IMR-90 (cell line): ENCODE results near the gene CERS5. TPM values are rescaled to one million over a fixed set of nuclear protein-coding genes. Genes with fewer than 3 reads are reported as not detected.

Source experiments
- ATAC-seq: fragments of 200-7000 bp; cut with Tn5 transposase; 2 replicates; pipeline ENCODE4 v1.9.1; 2020; ENCODE audit warnings: low read depth, mild to moderate bottlenecking, moderate library complexity
- BruUV-seq: library from RNA; stranded (reverse); fragments of 400-500 nt; replicated peaks from 2 replicates; lab custom pipeline; 2021; lab: Mats Ljungman, UMichigan
- CTCF ChIA-PET: fragments of 300-600 bp; formaldehyde crosslinking; extraction: SDS; loops from one replicate; lab custom pipeline; 2021; ENCODE audit warnings: antibody characterized with exemption; lab: Yijun Ruan, JAX
- POLR2A ChIA-PET: fragments of 300-600 bp; sonication (Branson Sonifier 250); formaldehyde crosslinking; loops from one replicate; lab custom pipeline; 2022; ENCODE audit warnings: antibody characterized with exemption; ENCODE audit not compliant: unreplicated experiment; lab: Charles Lee
- DNase-seq: peaks from one replicate; pipeline ENCODE4 v3.0.0; 2013
- H2AFZ ChIP-seq: replicated peaks from 2 replicates; pipeline ENCODE3; 2013; ENCODE audit warnings: low read length, mild to moderate bottlenecking; ENCODE audit not compliant: poor library complexity
- H2AK5ac ChIP-seq: 2 replicates; pipeline ENCODE4 v1.6.1; 2013; ENCODE audit warnings: low read depth, low read length, inconsistent platforms
- H2AK9ac ChIP-seq: replicated peaks from 2 replicates; pipeline ENCODE3; 2013; ENCODE audit warnings: mild to moderate bottlenecking, low read depth, low read length, moderate library complexity; ENCODE audit not compliant: poor library complexity
- H2BK120ac ChIP-seq: 2 replicates; pipeline ENCODE4 v1.6.1; 2013; ENCODE audit warnings: low read depth, low read length, inconsistent platforms
- H2BK15ac ChIP-seq: 3 replicates; pipeline ENCODE4 v1.6.1; 2013; ENCODE audit warnings: low read depth, low read length, inconsistent platforms
- H2BK20ac ChIP-seq: 2 replicates; pipeline ENCODE4 v1.6.1; 2013; ENCODE audit warnings: low read depth, mild to moderate bottlenecking, inconsistent platforms, low read length, moderate library complexity
- H2BK5ac ChIP-seq: 2 replicates; pipeline ENCODE4 v1.6.1; 2013; ENCODE audit warnings: mild to moderate bottlenecking, low read depth, low read length, inconsistent platforms; ENCODE audit not compliant: poor library complexity, severe bottlenecking
- H3K14ac ChIP-seq: replicated peaks from 2 replicates; pipeline ENCODE4 v1.6.1; 2013; ENCODE audit warnings: low read depth, low read length, inconsistent platforms
- H3K18ac ChIP-seq: 2 replicates; pipeline ENCODE4 v1.6.1; 2013; ENCODE audit warnings: low read depth, low read length, control low read depth
- H3K23ac ChIP-seq: 2 replicates; pipeline ENCODE4 v1.6.1; 2013; ENCODE audit warnings: low read depth, low read length, inconsistent platforms
- H3K27ac ChIP-seq: 2 replicates; pipeline ENCODE4 v1.5.1; 2013; ENCODE audit warnings: mild to moderate bottlenecking, control low read depth, low read length; ENCODE audit not compliant: insufficient read depth
- H3K27me3 ChIP-seq: 2 replicates; pipeline ENCODE4 v1.6.1; 2013; ENCODE audit warnings: low read length; ENCODE audit not compliant: control insufficient read depth, insufficient read depth
- H3K36me3 ChIP-seq: 2 replicates; pipeline ENCODE4 v1.6.1; 2013; ENCODE audit warnings: low read length, mixed read lengths; ENCODE audit not compliant: control insufficient read depth, insufficient read depth
- H3K4ac ChIP-seq: 2 replicates; pipeline ENCODE4 v1.6.1; 2013; ENCODE audit warnings: low read depth, low read length, inconsistent platforms
- H3K4me1 ChIP-seq: 2 replicates; pipeline ENCODE4 v1.6.1; 2013; ENCODE audit warnings: low read length, mixed read lengths; ENCODE audit not compliant: control insufficient read depth, insufficient read depth
- H3K4me2 ChIP-seq: 2 replicates; pipeline ENCODE4 v1.6.1; 2013; ENCODE audit warnings: low read depth, mild to moderate bottlenecking, control low read depth, low read length, moderate library complexity
- H3K4me3 ChIP-seq: 2 replicates; pipeline ENCODE4 v1.5.1; 2013; ENCODE audit warnings: low read depth, mild to moderate bottlenecking, control low read depth, low read length, moderate library complexity; ENCODE audit not compliant: insufficient read depth
- H3K56ac ChIP-seq: 2 replicates; pipeline ENCODE4 v1.6.1; 2013; ENCODE audit warnings: low read length, inconsistent platforms; ENCODE audit not compliant: insufficient read depth; ENCODE audit errors: extremely low read depth
- H3K79me1 ChIP-seq, 2 experiments: 2 replicates each; pipeline ENCODE4 v1.6.1; 2013; ENCODE audit warnings: low read length in 2 of 2, inconsistent platforms in 1 of 2, low read depth in 1 of 2
- H3K9ac ChIP-seq: 2 replicates; pipeline ENCODE4 v1.6.1; 2013; ENCODE audit warnings: low read depth, low read length, control low read depth
- H3K9me1 ChIP-seq: 2 replicates; pipeline ENCODE4 v1.6.1; 2013; ENCODE audit warnings: low read length, inconsistent platforms; ENCODE audit not compliant: insufficient read depth
- H3K9me3 ChIP-seq: 2 replicates; pipeline ENCODE4 v1.6.1; 2013; ENCODE audit warnings: low read length; ENCODE audit not compliant: control insufficient read depth, insufficient read depth
- H4K20me1 ChIP-seq: 2 replicates; pipeline ENCODE4 v1.6.1; 2013; ENCODE audit warnings: low read length, inconsistent platforms; ENCODE audit not compliant: insufficient read depth
- H4K5ac ChIP-seq: 2 replicates; pipeline ENCODE4 v1.6.1; 2013; ENCODE audit warnings: mild to moderate bottlenecking, low read depth, low read length, control low read depth
- H4K8ac ChIP-seq, 2 experiments: 2 replicates each; pipeline ENCODE4 v1.6.1; 2013; ENCODE audit warnings: low read depth in 2 of 2, low read length in 2 of 2, control low read depth in 1 of 2, inconsistent platforms in 1 of 2
- H4K91ac ChIP-seq: 2 replicates; pipeline ENCODE4 v1.6.1; 2013; ENCODE audit warnings: low read depth, low read length, inconsistent platforms; ENCODE audit not compliant: insufficient read depth
- CEBPB ChIP-seq: IDR thresholded peaks from 2 replicates; pipeline ENCODE4 v1.6.1; 2012; ENCODE audit warnings: low read depth, low read length, improper control_type of control experiment
- WGBS, 2 experiments: methylation state at CpG; one replicate each; pipeline versions ENCODE4 v1.1.5 to v1.1.7; 2013; ENCODE audit warnings: missing lambda C conversion rate in 2 of 2; ENCODE audit not compliant: insufficient read length in 1 of 2; ENCODE audit errors: extremely low coverage in 2 of 2; 5-methylcytosine and 5-hydroxymethylcytosine counted together
- dilution Hi-C: fragments of 300-500 bp; cut with HindIII; formaldehyde crosslinking; loops from one replicate; pipeline ENCODE4 v1.14.3; 2018; ENCODE audit warnings: low sequenced_read_pairs; ENCODE audit not compliant: unreplicated experiment
- in situ Hi-C: fragments of 300-500 bp; cut with MboI; formaldehyde crosslinking; loops from 3 replicates; pipeline ENCODE4 v1.14.3; 2019; ENCODE audit warnings: low sequenced_read_pairs, inconsistent platforms, mixed read lengths
- intact Hi-C: fragments of 100-400 bp; cut with micrococcal nuclease; formaldehyde crosslinking; loops from 2 replicates; pipeline ENCODE4 v1.10.0; 2022
- polyA plus RNA-seq, 3 experiments: library from polyadenylated mRNA; depleted of rRNA; stranded (reverse); fragments of >200 nt; gene quantifications; 2 replicates each; pipeline ENCODE4 v1.2.3, GENCODE V29; 2012; ENCODE audit warnings: low replicate concordance in 1 of 3
- total RNA-seq: library from RNA; depleted of rRNA; stranded (reverse); fragments of >200 nt; gene quantifications from 2 replicates; pipeline ENCODE4 v1.2.3, GENCODE V29; 2012

Gene CERS5
- total and polyA plus RNA-seq, 2 of the 4 experiments (the other 2 are of a cell fraction), result 40.3 to 60.3 TPM

DNA sequence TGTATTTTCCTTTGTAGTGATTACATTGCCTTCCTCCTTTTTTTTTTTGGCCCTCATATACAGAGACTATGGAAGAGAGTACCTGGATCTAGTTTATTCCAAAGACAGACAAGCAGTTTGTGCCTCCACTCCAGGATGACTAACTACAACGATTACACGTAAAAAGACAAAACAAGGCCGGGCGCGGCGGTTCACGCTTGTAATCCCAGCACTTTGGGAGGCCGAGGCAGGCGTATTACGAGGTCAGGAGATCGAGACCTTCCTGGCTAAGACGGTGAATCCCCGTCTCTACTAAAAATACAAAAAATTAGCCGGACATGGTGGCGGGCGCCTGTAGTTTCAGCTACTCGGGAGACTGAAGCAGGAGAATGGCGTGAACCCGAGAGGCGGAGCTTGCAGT, 2.2 kb downstream of the CERS5 start:
- H3K56ac ChIP-seq, result no peak overlapping the region
- no peaks in the 10 kb centered on the region for H3K27me3 ChIP-seq
- no peak overlapping the region for H2BK20ac ChIP-seq
- H3K4me1 ChIP-seq, result peaks cover 5% of the 10 kb centered on the region; the same call in 1 of the 2 replicates
- no peak overlapping the region for H2AK5ac ChIP-seq
- ATAC-seq, result no peak
- H3K4me3 ChIP-seq, result no peak overlapping the region
- no peak overlapping the region for H2BK120ac ChIP-seq
- ChIA-PET POLR2A (no interaction called here), CTCF (no interaction called here)
- H2AK9ac ChIP-seq, result no peak overlapping the region
- TSS peak; percentile 23 for BruUV-seq
- H2BK15ac ChIP-seq, result no peak overlapping the region
- no peak overlapping the region for H3K23ac ChIP-seq
- 98% methylated on average over 7 of the region's 20 CpGs; no CpG with 5 or more reads in 1 of the 2 experiments for WGBS, 2 experiments
- in situ Hi-C loops, result no loop called here
- H3K14ac ChIP-seq, result no peak overlapping the region
- H4K91ac ChIP-seq, result no peak overlapping the region
- peak overlapping the region; percentile 32 for H2BK5ac ChIP-seq
- no peak overlapping the region for H4K5ac ChIP-seq
- H4K8ac ChIP-seq, result no peak overlapping the region
- no peak overlapping the region for H3K4ac ChIP-seq
- H4K20me1 ChIP-seq, result peaks cover 17% of the 10 kb centered on the region
- no peak overlapping the region for H3K18ac ChIP-seq
- H3K36me3 ChIP-seq, result no peaks in the 10 kb centered on the region
- peaks cover 5% of the 10 kb centered on the region for H3K9me3 ChIP-seq
- intact Hi-C loops, result loop anchor here (5.0 kb wide), 1 partner anchor 78 kb away; the partner anchor contains the start of gene SMARCD1
- no peak for DNase-seq
- dilution Hi-C loops, result no loop called here
- no peak for TF ChIP-seq CEBPB
- no peak overlapping the region for H3K27ac ChIP-seq
- peaks cover 0 to 51% of the 10 kb centered on the region in 2 experiments; a peak in 3 of 4 replicates for H3K79me1 ChIP-seq
- no peak overlapping the region for H2AFZ ChIP-seq
- H3K9ac ChIP-seq, result no peak overlapping the region
- H3K9me1 ChIP-seq, result peaks cover 6% of the 10 kb centered on the region; the same call in 1 of the 2 replicates
- H3K4me2 ChIP-seq, result peak overlapping the region; percentile 32; the same call in 1 of the 2 replicates
